Cardiac muscle cell (in vitro differentiated cells and primary cell): ENCODE measurements around the gene TMEM44. TPM values are rescaled to one million over a fixed set of nuclear protein-coding genes. Genes with fewer than 3 reads are reported as not detected.

Source experiments
- DNase-seq, 2 donors: peaks; one replicate each; pipeline versions ENCODE4 v3.0.0 to v3.0.0-alpha.2; 2010 to 2017; ENCODE audit warnings: low read depth in 1 of 2, low spot score in 1 of 2
- H3K27ac ChIP-seq: fragments of 200-600 bp; sonication (generic); 2 replicates; pipeline ENCODE4 v1.5.1; 2016
- H3K27me3 ChIP-seq: fragments of 200-600 bp; sonication (generic); 2 replicates; pipeline ENCODE4 v1.6.0; 2016; ENCODE audit warnings: control low read depth
- H3K36me3 ChIP-seq: fragments of 200-600 bp; sonication (generic); 2 replicates; pipeline ENCODE4 v1.5.1; 2016; ENCODE audit warnings: control low read depth
- H3K4me1 ChIP-seq: fragments of 200-600 bp; sonication (generic); 2 replicates; pipeline ENCODE4 v1.8.1; 2017; ENCODE audit warnings: low read depth, mild to moderate bottlenecking, mixed run types
- H3K4me3 ChIP-seq: fragments of 200-600 bp; sonication (generic); 2 replicates; pipeline ENCODE4 v1.5.1; 2016; ENCODE audit warnings: mild to moderate bottlenecking
- H3K9me3 ChIP-seq: fragments of 200-600 bp; sonication (generic); 2 replicates; pipeline ENCODE4 v1.5.1; 2017; ENCODE audit warnings: low read depth, mild to moderate bottlenecking, control low read depth
- CTCF ChIP-seq: IDR thresholded peaks from 2 replicates; pipeline ENCODE4 v1.5.1; 2012; ENCODE audit warnings: low read depth, mild to moderate bottlenecking, low read length
- polyA plus RNA-seq: library from polyadenylated mRNA; unstranded; fragments of >200 nt; fragmentation: Nextera tagmentation; extraction: Ambion mirVana; gene quantifications from 2 replicates; pipeline ENCODE4 v1.2.1, GENCODE V29; 2016
- total RNA-seq: library from RNA; depleted of rRNA; stranded (reverse); fragments of >200 nt; gene quantifications from 2 replicates; pipeline ENCODE4 v1.2.3, GENCODE V29; 2016

TMEM44 gene
- total and polyA plus RNA-seq, 2 experiments from 2014 or later: 16.2 to 19.2 TPM

GRCh38 chr3:194658477-194659242, 25.4 kb upstream of the TMEM44 start:
- no peaks in the 10 kb centered on the region for H3K9me3 ChIP-seq
- H3K4me1 ChIP-seq: no peaks in the 10 kb centered on the region

DNA sequence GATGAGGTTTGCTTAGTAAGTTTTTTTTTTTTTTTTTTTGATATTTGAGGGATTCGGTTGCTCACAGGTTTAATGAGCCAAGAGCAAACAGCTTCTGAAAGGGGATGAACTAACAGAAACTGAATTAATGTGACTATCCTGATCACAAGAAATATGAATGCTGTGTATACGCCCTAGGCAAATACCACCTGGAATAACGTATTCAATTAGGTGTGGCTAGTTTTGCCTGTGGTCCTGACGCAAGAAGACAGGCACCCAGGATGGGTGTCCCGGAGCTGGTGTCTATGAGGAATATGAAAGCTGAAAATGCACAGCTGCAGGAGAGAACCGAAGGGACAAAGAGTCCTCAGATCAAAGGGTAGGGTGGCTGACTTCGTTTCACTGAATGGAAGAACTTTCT, 24.2 kb upstream of the TMEM44 start:
- Histone ChIP-seq H3K4me3 (no peak overlapping the region), H3K27ac (no peak overlapping the region), H3K9me3 (no peaks in the 10 kb centered on the region), H3K4me1 (no peaks in the 10 kb centered on the region), H3K27me3 (no peaks in the 10 kb centered on the region), H3K36me3 (peaks cover 31% of the 10 kb centered on the region)
- TF ChIP-seq CTCF: no peak
- DNase-seq: no peak

More at GRCh38 chr3:194658477-194659242, 25.4 kb upstream of the TMEM44 start:
- H3K36me3 ChIP-seq: peaks cover 25% of the 10 kb centered on the region
- H3K27ac ChIP-seq: no peak overlapping the region
- H3K27me3 ChIP-seq: no peaks in the 10 kb centered on the region
- no peak overlapping the region for H3K4me3 ChIP-seq
- no peak for DNase-seq
- TF ChIP-seq CTCF: no peak

- no peaks in the 10 kb centered on the region for H3K9me3 ChIP-seq
- H3K27me3 ChIP-seq: no peaks in the 10 kb centered on the region
- no peak overlapping the region for H3K4me3 ChIP-seq
- no peak overlapping the region for H3K27ac ChIP-seq
- TF ChIP-seq CTCF: no peak
- peaks cover 51% of the 10 kb centered on the region for H3K36me3 ChIP-seq
- H3K4me1 ChIP-seq: no peaks in the 10 kb centered on the region
- DNase-seq: no peak
Observed at GRCh38 chr3:194654443-194654842, 21.2 kb upstream of the TMEM44 start.

- Histone ChIP-seq H3K4me3 (no peak overlapping the region), H3K4me1 (no peaks in the 10 kb centered on the region), H3K36me3 (peaks cover 51% of the 10 kb centered on the region), H3K27ac (no peak overlapping the region), H3K9me3 (no peaks in the 10 kb centered on the region), H3K27me3 (no peaks in the 10 kb centered on the region)
- no peak for DNase-seq
- TF ChIP-seq CTCF: no peak
Observed at GRCh38 chr3:194647747-194648146, 14.5 kb upstream of the TMEM44 start.

DNA sequence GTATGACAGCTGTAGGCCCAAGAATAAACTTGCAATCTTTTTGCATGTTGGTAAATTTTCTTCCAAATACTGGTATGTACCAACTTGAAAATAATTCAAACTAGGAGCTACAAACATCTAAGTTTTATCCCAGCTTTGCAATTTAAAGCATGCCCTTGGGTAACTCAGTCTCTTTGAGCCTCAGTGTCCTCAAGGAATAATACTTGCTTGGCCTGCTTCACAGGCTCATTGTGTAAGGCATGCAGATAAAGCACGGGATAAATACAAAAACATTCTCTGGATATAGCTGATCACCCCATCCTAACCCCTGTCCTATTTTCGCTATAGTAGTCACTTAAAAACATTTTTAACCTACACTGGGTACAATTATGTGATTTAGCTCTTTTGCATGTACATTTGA, 9.6 kb upstream of the TMEM44 start:
- H3K4me1 ChIP-seq: peaks cover 4% of the 10 kb centered on the region
- DNase-seq: peak in 1 of 2 donors; percentile 7
- no peak overlapping the region for H3K4me3 ChIP-seq
- H3K36me3 ChIP-seq: peaks cover 16% of the 10 kb centered on the region
- no peaks in the 10 kb centered on the region for H3K9me3 ChIP-seq
- H3K27me3 ChIP-seq: no peaks in the 10 kb centered on the region
- no peak for TF ChIP-seq CTCF
- no peak overlapping the region for H3K27ac ChIP-seq
